DOHH2 (cell line): ENCODE measurements around the gene CRADD.

Experiments used
- H3F3A ChIP-seq: fragments of 200-600 bp; sonication (generic), shearing (Covaris generic); 2 replicates; pipeline ENCODE4 v1.6.0; 2016; ENCODE audit warnings: antibody characterized with exemption, mild to moderate bottlenecking; ENCODE audit not compliant: control insufficient read depth, insufficient read depth
- H3K27ac ChIP-seq: fragments of 200-600 bp; sonication (generic); 2 replicates; pipeline ENCODE4 v1.5.1; 2014; ENCODE audit warnings: low read depth, mild to moderate bottlenecking, low read length, moderate library complexity
- H3K27me3 ChIP-seq: fragments of 200-600 bp; sonication (generic); 2 replicates; pipeline ENCODE4 v1.6.1; 2014; ENCODE audit warnings: mild to moderate bottlenecking, low read length, mixed read lengths; ENCODE audit not compliant: control insufficient read depth
- H3K36me3 ChIP-seq: fragments of 200-600 bp; sonication (generic); 2 replicates; pipeline ENCODE4 v1.6.1; 2014; ENCODE audit warnings: mild to moderate bottlenecking, low read length, moderate library complexity, mixed read lengths; ENCODE audit not compliant: control insufficient read depth
- H3K4me1 ChIP-seq: fragments of 200-600 bp; sonication (generic); 2 replicates; pipeline ENCODE4 v1.6.1; 2014; ENCODE audit warnings: mild to moderate bottlenecking, low read length, mixed read lengths; ENCODE audit not compliant: control insufficient read depth
- H3K4me2 ChIP-seq: fragments of 200-600 bp; sonication (generic); 2 replicates; pipeline ENCODE4 v1.6.0; 2014; ENCODE audit warnings: mild to moderate bottlenecking, low read length, moderate library complexity
- H3K4me3 ChIP-seq: fragments of 200-600 bp; sonication (generic); 2 replicates; pipeline ENCODE4 v1.5.1; 2014; ENCODE audit warnings: mild to moderate bottlenecking, low read length, mixed read lengths
- H3K79me2 ChIP-seq: fragments of 200-600 bp; sonication (generic); 2 replicates; pipeline ENCODE4 v1.6.1; 2014; ENCODE audit warnings: mild to moderate bottlenecking, low read length, mixed read lengths; ENCODE audit not compliant: control insufficient read depth
- H3K9me2 ChIP-seq: fragments of 200-600 bp; sonication (generic); replicated peaks from 2 replicates; pipeline ENCODE4 v1.6.1; 2014; ENCODE audit warnings: mild to moderate bottlenecking, low read length, mixed read lengths; ENCODE audit not compliant: control insufficient read depth
- H3K9me3 ChIP-seq: fragments of 200-600 bp; sonication (generic); 2 replicates; pipeline ENCODE4 v1.6.1; 2014; ENCODE audit warnings: antibody characterized with exemption, low read length, mixed read lengths; ENCODE audit not compliant: control insufficient read depth, insufficient read depth
- H4K20me1 ChIP-seq: fragments of 200-600 bp; sonication (generic); 2 replicates; pipeline ENCODE4 v1.6.0; 2014; ENCODE audit warnings: low read depth, mild to moderate bottlenecking, antibody characterized with exemption, low read length, moderate library complexity; ENCODE audit not compliant: control insufficient read depth, insufficient read depth
- EZH2phosphoT487 ChIP-seq: fragments of 200-600 bp; sonication (generic); IDR thresholded peaks from 2 replicates; pipeline ENCODE4 v1.6.1; 2017; ENCODE audit warnings: borderline replicate concordance, mild to moderate bottlenecking, antibody characterized with exemption, low read length, moderate library complexity, mixed read lengths
- TF ChIP-seq, protein P1 (sequence below): fragments of 200-600 bp; sonication (generic); IDR thresholded peaks from one replicate; pipeline ENCODE4 v1.5.1; 2014; ENCODE audit warnings: antibody characterized with exemption, mild to moderate bottlenecking, low read depth, low read length; ENCODE audit not compliant: poor library complexity, severe bottlenecking

The CRADD gene

DNA sequence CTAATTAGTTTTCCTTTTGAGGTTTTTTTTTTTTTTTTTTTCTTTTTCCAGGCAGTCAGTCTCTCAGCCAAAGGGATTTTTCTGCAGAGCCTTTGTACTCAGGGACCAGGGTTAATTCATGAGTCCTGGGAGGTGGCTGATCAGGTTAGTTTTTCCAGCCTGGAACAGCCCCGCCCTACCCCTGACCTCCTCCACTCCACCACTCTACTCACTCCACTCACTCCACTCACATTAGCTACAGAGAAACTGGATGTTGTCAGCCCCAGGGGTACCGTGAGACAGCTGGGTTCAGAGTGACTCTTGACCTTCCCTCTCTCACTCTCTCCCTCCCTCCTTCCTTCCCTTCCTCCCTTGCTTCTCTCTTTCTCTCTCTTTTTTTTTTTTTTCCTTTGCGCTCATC, 161.0 kb downstream of the CRADD start:
- no peaks in the 10 kb centered on the region for H3K27me3 ChIP-seq
- no peaks in the 10 kb centered on the region for H4K20me1 ChIP-seq
- no peak overlapping the region for H3K27ac ChIP-seq
- H3K79me2 ChIP-seq: no peaks in the 10 kb centered on the region
- H3K36me3 ChIP-seq: no peaks in the 10 kb centered on the region
- no peaks in the 10 kb centered on the region for H3F3A ChIP-seq
- no peaks in the 10 kb centered on the region for H3K4me1 ChIP-seq
- TF ChIP-seq, protein P1, sequence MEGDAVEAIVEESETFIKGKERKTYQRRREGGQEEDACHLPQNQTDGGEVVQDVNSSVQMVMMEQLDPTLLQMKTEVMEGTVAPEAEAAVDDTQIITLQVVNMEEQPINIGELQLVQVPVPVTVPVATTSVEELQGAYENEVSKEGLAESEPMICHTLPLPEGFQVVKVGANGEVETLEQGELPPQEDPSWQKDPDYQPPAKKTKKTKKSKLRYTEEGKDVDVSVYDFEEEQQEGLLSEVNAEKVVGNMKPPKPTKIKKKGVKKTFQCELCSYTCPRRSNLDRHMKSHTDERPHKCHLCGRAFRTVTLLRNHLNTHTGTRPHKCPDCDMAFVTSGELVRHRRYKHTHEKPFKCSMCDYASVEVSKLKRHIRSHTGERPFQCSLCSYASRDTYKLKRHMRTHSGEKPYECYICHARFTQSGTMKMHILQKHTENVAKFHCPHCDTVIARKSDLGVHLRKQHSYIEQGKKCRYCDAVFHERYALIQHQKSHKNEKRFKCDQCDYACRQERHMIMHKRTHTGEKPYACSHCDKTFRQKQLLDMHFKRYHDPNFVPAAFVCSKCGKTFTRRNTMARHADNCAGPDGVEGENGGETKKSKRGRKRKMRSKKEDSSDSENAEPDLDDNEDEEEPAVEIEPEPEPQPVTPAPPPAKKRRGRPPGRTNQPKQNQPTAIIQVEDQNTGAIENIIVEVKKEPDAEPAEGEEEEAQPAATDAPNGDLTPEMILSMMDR: no peak
- no peak for TF ChIP-seq EZH2phosphoT487
- no peak overlapping the region for H3K4me2 ChIP-seq
- H3K9me2 ChIP-seq: no peaks in the 10 kb centered on the region
- H3K9me3 ChIP-seq: no peaks in the 10 kb centered on the region
- no peak overlapping the region for H3K4me3 ChIP-seq

GRCh38 chr12:93839064-93839463, 161.9 kb downstream of the CRADD start:
- Histone ChIP-seq H3K36me3 (no peaks in the 10 kb centered on the region), H3K9me3 (no peaks in the 10 kb centered on the region), H3F3A (no peaks in the 10 kb centered on the region), H3K27ac (no peak overlapping the region), H3K9me2 (no peaks in the 10 kb centered on the region), H3K4me1 (no peaks in the 10 kb centered on the region), H3K79me2 (no peaks in the 10 kb centered on the region), H4K20me1 (no peaks in the 10 kb centered on the region), H3K4me2 (no peak overlapping the region), H3K4me3 (no peak overlapping the region), H3K27me3 (no peaks in the 10 kb centered on the region)
- TF ChIP-seq, protein P1: no peak
- TF ChIP-seq EZH2phosphoT487: no peak

- Histone ChIP-seq H3F3A (no peaks in the 10 kb centered on the region), H3K9me3 (no peaks in the 10 kb centered on the region), H3K79me2 (no peaks in the 10 kb centered on the region), H4K20me1 (no peaks in the 10 kb centered on the region), H3K27me3 (no peaks in the 10 kb centered on the region), H3K9me2 (no peaks in the 10 kb centered on the region), H3K36me3 (no peaks in the 10 kb centered on the region), H3K4me3 (no peak overlapping the region), H3K4me1 (no peaks in the 10 kb centered on the region), H3K27ac (no peak overlapping the region), H3K4me2 (no peak overlapping the region)
- TF ChIP-seq, protein P1: no peak
- no peak for TF ChIP-seq EZH2phosphoT487
Observed at GRCh38 chr12:93841671-93842070, 164.5 kb downstream of the CRADD start.
